Natural killer cell (primary cell): ENCODE data around the gene CYP2W1. TPM values are rescaled to one million over a fixed set of nuclear protein-coding genes. Genes with fewer than 3 reads are reported as not detected.

Experiments
- ATAC-seq, 3 donors: fragments of 150-1000 bp in 2 of 3; fragments of 200-7000 bp in 1 of 3; cut with Tn5 transposase; 1 replicate in 1 of 3; 2 replicates in 2 of 3; pipeline ENCODE4 v1.10.0; 2021; ENCODE audit warnings: mild to moderate bottlenecking in 2 of 3, moderate library complexity in 2 of 3
- DNase-seq, 2 donors: peaks; one replicate each; pipeline versions ENCODE4 v3.0.0 to v3.0.0-alpha.2; 2013 to 2021; ENCODE audit warnings: mixed read lengths in 1 of 2
- H3K27ac ChIP-seq: one replicate; pipeline ENCODE4 v1.5.1; 2013; ENCODE audit warnings: mild to moderate bottlenecking, low read length
- H3K27me3 ChIP-seq: one replicate; pipeline ENCODE4 v1.6.1; 2013; ENCODE audit warnings: low read length; ENCODE audit not compliant: control insufficient read depth, insufficient read depth
- H3K36me3 ChIP-seq: one replicate; pipeline ENCODE4 v1.6.1; 2013; ENCODE audit warnings: low read length; ENCODE audit not compliant: control insufficient read depth, insufficient read depth
- H3K4me1 ChIP-seq: one replicate; pipeline ENCODE4 v1.6.1; 2013; ENCODE audit warnings: low read length; ENCODE audit not compliant: control insufficient read depth, insufficient read depth
- H3K4me3 ChIP-seq: one replicate; pipeline ENCODE4 v1.5.1; 2013; ENCODE audit warnings: low read length
- H3K9me3 ChIP-seq: one replicate; pipeline ENCODE4 v1.6.1; 2013; ENCODE audit warnings: low read length; ENCODE audit not compliant: control insufficient read depth, insufficient read depth
- H3K27ac Mint-ChIP-seq, 2 donors: one replicate each; pipeline ENCODE4 v1.8.0; 2022; ENCODE audit warnings: mild to moderate bottlenecking in 2 of 2, mixed read lengths in 2 of 2, moderate library complexity in 1 of 2
- H3K27me3 Mint-ChIP-seq, 2 donors: one replicate each; pipeline ENCODE4 v1.8.0; 2022; ENCODE audit warnings: low read depth in 2 of 2, mixed read lengths in 2 of 2
- H3K36me3 Mint-ChIP-seq: one replicate; pipeline ENCODE4 v1.8.0; 2022; ENCODE audit warnings: mixed read lengths
- H3K4me1 Mint-ChIP-seq, 2 donors: one replicate each; pipeline ENCODE4 v1.8.0; 2022; ENCODE audit warnings: mixed read lengths in 2 of 2
- H3K4me3 Mint-ChIP-seq: one replicate; pipeline ENCODE4 v1.8.0; 2022; ENCODE audit warnings: mild to moderate bottlenecking, moderate library complexity, mixed read lengths
- H3K9me3 Mint-ChIP-seq, 2 donors: one replicate each; pipeline ENCODE4 v1.8.0; 2022; ENCODE audit warnings: mixed read lengths in 2 of 2
- CTCF ChIP-seq: fragments of 200-600 bp; IDR thresholded peaks from one replicate; pipeline ENCODE4 v1.8.0; 2022; ENCODE audit warnings: antibody characterized with exemption
- WGBS: methylation state at CpG from one replicate; pipeline ENCODE4 v1.1.7; 2013; ENCODE audit warnings: missing lambda C conversion rate; ENCODE audit not compliant: insufficient coverage; 5-methylcytosine and 5-hydroxymethylcytosine counted together
- intact Hi-C: fragments of 100-400 bp; cut with micrococcal nuclease; formaldehyde crosslinking; loops from one replicate; pipeline ENCODE4 v1.14.2; 2022
- total RNA-seq, 4 donors: library from RNA; stranded (reverse); fragments of 120-200 nt in 1 of 4; gene quantifications; one replicate each; pipeline versions ENCODE4 v1.2.3 to v1.2.4, GENCODE V29; 2013 to 2022

The CYP2W1 gene
- total RNA-seq, 3 donors from 2014 or later (not counting 1 experiment from before 2014, with no cell fraction given) = not detected

GRCh38 chr7:1019255-1019785, 36.3 kb downstream of the CYP2W1 start:
- Histone ChIP-seq H3K27me3 (no peaks in the 10 kb centered on the region), H3K9me3 (peaks cover 15% of the 10 kb centered on the region), H3K27ac (no peak overlapping the region), H3K4me3 (no peak overlapping the region), H3K36me3 (peaks cover 2% of the 10 kb centered on the region), H3K4me1 (peaks cover 12% of the 10 kb centered on the region)
- 91% methylated on average over 14 of the region's 14 CpGs for WGBS
- no peak overlapping the region for H3K4me3 Mint-ChIP-seq
- intact Hi-C loops = no loop called here
- H3K36me3 Mint-ChIP-seq = no peaks in the 10 kb centered on the region
- H3K9me3 Mint-ChIP-seq = no peaks in the 10 kb centered on the region
- H3K4me1 Mint-ChIP-seq = peaks cover 6 to 14% of the 10 kb centered on the region in 2 donors
- no peak overlapping the region for H3K27ac Mint-ChIP-seq
- TF ChIP-seq CTCF = no peak
- ATAC-seq (no peak), DNase-seq (no peak)
- H3K27me3 Mint-ChIP-seq = no peaks in the 10 kb centered on the region

- Histone ChIP-seq H3K4me1 (peaks cover 18% of the 10 kb centered on the region), H3K36me3 (peaks cover 2% of the 10 kb centered on the region), H3K4me3 (no peak overlapping the region), H3K9me3 (peaks cover 15% of the 10 kb centered on the region), H3K27me3 (no peaks in the 10 kb centered on the region), H3K27ac (no peak overlapping the region)
- no peaks in the 10 kb centered on the region for H3K9me3 Mint-ChIP-seq
- intact Hi-C loops = no loop called here
- H3K36me3 Mint-ChIP-seq = no peaks in the 10 kb centered on the region
- H3K4me1 Mint-ChIP-seq = peaks cover 6 to 15% of the 10 kb centered on the region in 2 donors
- H3K27me3 Mint-ChIP-seq = no peaks in the 10 kb centered on the region
- DNase-seq (no peak), ATAC-seq (no peak)
- H3K27ac Mint-ChIP-seq = no peak overlapping the region
- TF ChIP-seq CTCF = no peak
- H3K4me3 Mint-ChIP-seq = no peak overlapping the region
- 96% methylated on average over 42 of the region's 42 CpGs for WGBS
Observed at GRCh38 chr7:1019789-1020610, 37.0 kb downstream of the CYP2W1 start.

DNA sequence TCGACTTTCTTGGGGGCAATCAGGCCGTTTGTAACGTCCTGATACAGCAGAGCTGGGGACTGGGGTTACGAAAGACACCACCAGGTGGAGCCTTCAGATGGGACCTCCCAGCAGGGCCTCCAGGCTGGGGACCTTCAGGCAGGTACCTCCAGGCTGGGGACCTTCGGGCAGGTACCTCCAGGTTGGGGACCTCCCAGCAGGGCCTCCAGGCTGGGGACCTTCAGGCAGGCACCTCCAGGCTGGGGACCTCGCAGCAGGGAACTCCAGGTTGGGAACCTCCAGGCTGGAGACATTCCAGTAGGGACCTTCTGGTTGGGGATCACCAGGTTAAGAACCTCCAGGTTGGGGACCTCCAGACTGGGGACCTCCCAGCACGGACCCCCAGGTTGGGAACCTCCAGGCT, 37.9 kb downstream of the CYP2W1 start:
- Histone ChIP-seq H3K27me3 (no peaks in the 10 kb centered on the region), H3K36me3 (peaks cover 2% of the 10 kb centered on the region), H3K4me1 (peaks cover 25% of the 10 kb centered on the region), H3K27ac (no peak overlapping the region), H3K9me3 (peaks cover 15% of the 10 kb centered on the region), H3K4me3 (no peak overlapping the region)
- peak in 1 of 2 donors; percentile 32 for DNase-seq
- Mint-ChIP-seq H3K27ac (no peak overlapping the region), H3K27me3 (no peaks in the 10 kb centered on the region), H3K36me3 (no peaks in the 10 kb centered on the region), H3K9me3 (no peaks in the 10 kb centered on the region), H3K4me1 (peaks cover 6 to 15% of the 10 kb centered on the region in 2 donors), H3K4me3 (no peak overlapping the region)
- WGBS = 95% methylated on average over 7 of the region's 7 CpGs
- TF ChIP-seq CTCF = no peak
- no peak for ATAC-seq
- intact Hi-C loops = no loop called here
